ENCODE data around the gene NACA. TPM values are rescaled to one million over a fixed set of nuclear protein-coding genes. Genes with fewer than 3 reads are reported as not detected.
A peak's percentile ranks its signal among the peaks of the same experiment; 100 is the strongest.

The NACA gene
- total and polyA plus RNA-seq, 2 experiments from 2014 or later: 1,081 to 2,495 TPM

DNA sequence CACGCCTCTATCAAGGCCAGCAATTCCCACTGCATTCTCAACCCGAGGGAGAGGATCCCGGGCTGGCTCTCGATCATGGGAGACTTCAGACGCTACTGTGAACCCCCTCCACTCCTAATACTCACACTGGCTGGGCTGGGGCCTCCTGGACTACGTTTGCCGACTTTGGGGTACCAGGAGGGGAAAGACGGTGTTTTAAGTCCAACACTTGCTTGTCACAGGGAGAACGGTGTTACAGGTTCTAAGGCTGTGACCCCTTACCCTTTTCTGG, 463 bp downstream of the NACA start (continued):
- TF ChIP-seq, protein P1, sequence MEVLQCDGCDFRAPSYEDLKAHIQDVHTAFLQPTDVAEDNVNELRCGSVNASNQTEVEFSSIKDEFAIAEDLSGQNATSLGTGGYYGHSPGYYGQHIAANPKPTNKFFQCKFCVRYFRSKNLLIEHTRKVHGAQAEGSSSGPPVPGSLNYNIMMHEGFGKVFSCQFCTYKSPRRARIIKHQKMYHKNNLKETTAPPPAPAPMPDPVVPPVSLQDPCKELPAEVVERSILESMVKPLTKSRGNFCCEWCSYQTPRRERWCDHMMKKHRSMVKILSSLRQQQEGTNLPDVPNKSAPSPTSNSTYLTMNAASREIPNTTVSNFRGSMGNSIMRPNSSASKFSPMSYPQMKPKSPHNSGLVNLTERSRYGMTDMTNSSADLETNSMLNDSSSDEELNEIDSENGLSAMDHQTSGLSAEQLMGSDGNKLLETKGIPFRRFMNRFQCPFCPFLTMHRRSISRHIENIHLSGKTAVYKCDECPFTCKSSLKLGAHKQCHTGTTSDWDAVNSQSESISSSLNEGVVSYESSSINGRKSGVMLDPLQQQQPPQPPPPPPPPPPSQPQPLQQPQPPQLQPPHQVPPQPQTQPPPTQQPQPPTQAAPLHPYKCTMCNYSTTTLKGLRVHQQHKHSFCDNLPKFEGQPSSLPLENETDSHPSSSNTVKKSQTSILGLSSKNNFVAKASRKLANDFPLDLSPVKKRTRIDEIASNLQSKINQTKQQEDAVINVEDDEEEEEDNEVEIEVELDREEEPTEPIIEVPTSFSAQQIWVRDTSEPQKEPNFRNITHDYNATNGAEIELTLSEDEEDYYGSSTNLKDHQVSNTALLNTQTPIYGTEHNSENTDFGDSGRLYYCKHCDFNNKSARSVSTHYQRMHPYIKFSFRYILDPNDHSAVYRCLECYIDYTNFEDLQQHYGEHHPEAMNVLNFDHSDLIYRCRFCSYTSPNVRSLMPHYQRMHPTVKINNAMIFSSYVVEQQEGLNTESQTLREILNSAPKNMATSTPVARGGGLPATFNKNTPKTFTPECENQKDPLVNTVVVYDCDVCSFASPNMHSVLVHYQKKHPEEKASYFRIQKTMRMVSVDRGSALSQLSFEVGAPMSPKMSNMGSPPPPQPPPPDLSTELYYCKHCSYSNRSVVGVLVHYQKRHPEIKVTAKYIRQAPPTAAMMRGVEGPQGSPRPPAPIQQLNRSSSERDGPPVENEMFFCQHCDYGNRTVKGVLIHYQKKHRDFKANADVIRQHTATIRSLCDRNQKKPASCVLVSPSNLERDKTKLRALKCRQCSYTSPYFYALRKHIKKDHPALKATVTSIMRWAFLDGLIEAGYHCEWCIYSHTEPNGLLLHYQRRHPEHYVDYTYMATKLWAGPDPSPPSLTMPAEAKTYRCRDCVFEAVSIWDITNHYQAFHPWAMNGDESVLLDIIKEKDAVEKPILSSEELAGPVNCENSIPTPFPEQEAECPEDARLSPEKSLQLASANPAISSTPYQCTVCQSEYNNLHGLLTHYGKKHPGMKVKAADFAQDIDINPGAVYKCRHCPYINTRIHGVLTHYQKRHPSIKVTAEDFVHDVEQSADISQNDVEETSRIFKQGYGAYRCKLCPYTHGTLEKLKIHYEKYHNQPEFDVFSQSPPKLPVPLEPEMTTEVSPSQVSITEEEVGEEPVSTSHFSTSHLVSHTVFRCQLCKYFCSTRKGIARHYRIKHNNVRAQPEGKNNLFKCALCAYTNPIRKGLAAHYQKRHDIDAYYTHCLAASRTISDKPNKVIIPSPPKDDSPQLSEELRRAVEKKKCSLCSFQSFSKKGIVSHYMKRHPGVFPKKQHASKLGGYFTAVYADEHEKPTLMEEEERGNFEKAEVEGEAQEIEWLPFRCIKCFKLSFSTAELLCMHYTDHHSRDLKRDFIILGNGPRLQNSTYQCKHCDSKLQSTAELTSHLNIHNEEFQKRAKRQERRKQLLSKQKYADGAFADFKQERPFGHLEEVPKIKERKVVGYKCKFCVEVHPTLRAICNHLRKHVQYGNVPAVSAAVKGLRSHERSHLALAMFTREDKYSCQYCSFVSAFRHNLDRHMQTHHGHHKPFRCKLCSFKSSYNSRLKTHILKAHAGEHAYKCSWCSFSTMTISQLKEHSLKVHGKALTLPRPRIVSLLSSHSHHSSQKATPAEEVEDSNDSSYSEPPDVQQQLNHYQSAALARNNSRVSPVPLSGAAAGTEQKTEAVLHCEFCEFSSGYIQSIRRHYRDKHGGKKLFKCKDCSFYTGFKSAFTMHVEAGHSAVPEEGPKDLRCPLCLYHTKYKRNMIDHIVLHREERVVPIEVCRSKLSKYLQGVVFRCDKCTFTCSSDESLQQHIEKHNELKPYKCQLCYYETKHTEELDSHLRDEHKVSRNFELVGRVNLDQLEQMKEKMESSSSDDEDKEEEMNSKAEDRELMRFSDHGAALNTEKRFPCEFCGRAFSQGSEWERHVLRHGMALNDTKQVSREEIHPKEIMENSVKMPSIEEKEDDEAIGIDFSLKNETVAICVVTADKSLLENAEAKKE (CRISPR knock-in tag; IDR thresholded peaks at IDR 0.05): no peak
- TF ChIP-seq, protein P2, sequence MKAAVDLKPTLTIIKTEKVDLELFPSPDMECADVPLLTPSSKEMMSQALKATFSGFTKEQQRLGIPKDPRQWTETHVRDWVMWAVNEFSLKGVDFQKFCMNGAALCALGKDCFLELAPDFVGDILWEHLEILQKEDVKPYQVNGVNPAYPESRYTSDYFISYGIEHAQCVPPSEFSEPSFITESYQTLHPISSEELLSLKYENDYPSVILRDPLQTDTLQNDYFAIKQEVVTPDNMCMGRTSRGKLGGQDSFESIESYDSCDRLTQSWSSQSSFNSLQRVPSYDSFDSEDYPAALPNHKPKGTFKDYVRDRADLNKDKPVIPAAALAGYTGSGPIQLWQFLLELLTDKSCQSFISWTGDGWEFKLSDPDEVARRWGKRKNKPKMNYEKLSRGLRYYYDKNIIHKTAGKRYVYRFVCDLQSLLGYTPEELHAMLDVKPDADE (IDR thresholded peaks at IDR 0.05): no peak
- TF ChIP-seq STAT1 (IDR thresholded peaks at IDR 0.05; ENCODE audit: unreplicated experiment) (no peak), EZH2phosphoT487 (IDR thresholded peaks at IDR 0.05; ENCODE audit: unreplicated experiment) (no peak)

DNA sequence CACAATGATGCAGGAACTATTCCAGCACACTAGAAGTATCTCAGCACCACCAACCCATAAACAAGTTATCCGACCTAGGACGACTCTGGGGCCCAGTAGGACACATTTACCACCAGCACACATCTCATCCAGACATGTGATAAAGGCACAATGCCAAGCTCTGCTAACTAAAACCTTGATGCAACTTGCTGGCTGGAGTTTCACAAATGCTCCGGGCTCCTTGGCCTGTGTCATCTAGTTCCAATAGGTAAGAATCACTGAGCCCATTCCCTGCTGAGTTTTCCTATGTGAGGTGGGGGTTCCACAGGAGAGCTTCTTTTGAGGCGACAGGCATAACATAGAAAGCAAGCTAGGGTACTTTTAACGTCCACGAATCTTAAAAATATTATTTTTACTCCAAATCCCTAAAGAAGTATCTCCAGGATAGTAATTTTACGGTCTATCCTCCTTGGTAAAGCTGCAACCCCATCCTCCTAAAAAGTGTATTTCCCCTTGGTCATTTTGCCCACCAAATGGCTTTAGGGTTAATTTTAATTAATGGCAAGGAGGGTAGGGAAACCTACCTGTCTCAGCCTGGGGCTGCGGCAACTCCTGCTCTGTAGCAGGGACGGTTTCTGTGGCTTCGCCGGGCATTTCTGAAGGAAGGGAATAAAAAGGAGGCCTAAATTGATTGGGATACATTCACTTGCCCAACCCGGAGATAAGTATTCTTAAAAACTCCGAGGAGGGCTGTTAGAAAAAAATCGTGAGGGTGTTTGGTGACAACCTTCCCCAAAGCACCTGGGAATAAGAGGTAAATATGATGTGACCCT, 1.0 kb downstream of the NACA start:
- Histone ChIP-seq H3F3A (replicated peaks; ENCODE audit: low read depth) (0 out of 2 replicates have a peak, but pooled peaks cover 20% of the 10 kb centered on the region), H2AFZ (no peak overlapping the region), H3K4me3 (peak overlapping the region; percentile 93), H3K27ac (ENCODE audit: low read depth) (peak overlapping the region; percentile 96), H3K4me2 (peak overlapping the region; percentile 99), H3K4me1 (ENCODE audit: insufficient read depth) (peaks cover 48% of the 10 kb centered on the region), H4K20me1 (replicated peaks; ENCODE audit: insufficient read depth) (peaks cover 49% of the 10 kb centered on the region), H3K36me3 (ENCODE audit: insufficient read depth) (peaks cover 36% of the 10 kb centered on the region), H3K9me2 (ENCODE audit: insufficient read depth) (peaks cover 5% of the 10 kb centered on the region; the same call in 1 of the 2 replicates), H3K27me3 (ENCODE audit: insufficient read depth) (no peaks in the 10 kb centered on the region), H3K79me2 (replicated peaks; ENCODE audit: insufficient read depth) (peaks cover 60% of the 10 kb centered on the region)
- peaks cover 82% of the 10 kb centered on the region for H3K36me3 Mint-ChIP-seq (ENCODE audit: low read depth)
- H3K27ac Mint-ChIP-seq: peak overlapping the region; percentile 100
- no peaks in the 10 kb centered on the region; the same call in 2 of the 3 replicates for H3K9me3 Mint-ChIP-seq
- DNase-seq (ENCODE audit: low spot score) (peak; percentile 18), ATAC-seq (no peak)
- H3K27me3 Mint-ChIP-seq (ENCODE audit: insufficient read depth, low read depth, poor library complexity): peaks cover 14% of the 10 kb centered on the region
- H3K4me3 Mint-ChIP-seq: peak overlapping the region; percentile 98
- peaks cover 52% of the 10 kb centered on the region for H3K4me1 Mint-ChIP-seq
- TF ChIP-seq NANOG (IDR thresholded peaks at IDR 0.05; ENCODE audit: borderline replicate concordance): no peak
- TF ChIP-seq, protein P2 (IDR thresholded peaks at IDR 0.05): no peak
- TF ChIP-seq ZNF114 (CRISPR knock-in tag; IDR thresholded peaks at IDR 0.05): no peak
- TF ChIP-seq, protein P3, sequence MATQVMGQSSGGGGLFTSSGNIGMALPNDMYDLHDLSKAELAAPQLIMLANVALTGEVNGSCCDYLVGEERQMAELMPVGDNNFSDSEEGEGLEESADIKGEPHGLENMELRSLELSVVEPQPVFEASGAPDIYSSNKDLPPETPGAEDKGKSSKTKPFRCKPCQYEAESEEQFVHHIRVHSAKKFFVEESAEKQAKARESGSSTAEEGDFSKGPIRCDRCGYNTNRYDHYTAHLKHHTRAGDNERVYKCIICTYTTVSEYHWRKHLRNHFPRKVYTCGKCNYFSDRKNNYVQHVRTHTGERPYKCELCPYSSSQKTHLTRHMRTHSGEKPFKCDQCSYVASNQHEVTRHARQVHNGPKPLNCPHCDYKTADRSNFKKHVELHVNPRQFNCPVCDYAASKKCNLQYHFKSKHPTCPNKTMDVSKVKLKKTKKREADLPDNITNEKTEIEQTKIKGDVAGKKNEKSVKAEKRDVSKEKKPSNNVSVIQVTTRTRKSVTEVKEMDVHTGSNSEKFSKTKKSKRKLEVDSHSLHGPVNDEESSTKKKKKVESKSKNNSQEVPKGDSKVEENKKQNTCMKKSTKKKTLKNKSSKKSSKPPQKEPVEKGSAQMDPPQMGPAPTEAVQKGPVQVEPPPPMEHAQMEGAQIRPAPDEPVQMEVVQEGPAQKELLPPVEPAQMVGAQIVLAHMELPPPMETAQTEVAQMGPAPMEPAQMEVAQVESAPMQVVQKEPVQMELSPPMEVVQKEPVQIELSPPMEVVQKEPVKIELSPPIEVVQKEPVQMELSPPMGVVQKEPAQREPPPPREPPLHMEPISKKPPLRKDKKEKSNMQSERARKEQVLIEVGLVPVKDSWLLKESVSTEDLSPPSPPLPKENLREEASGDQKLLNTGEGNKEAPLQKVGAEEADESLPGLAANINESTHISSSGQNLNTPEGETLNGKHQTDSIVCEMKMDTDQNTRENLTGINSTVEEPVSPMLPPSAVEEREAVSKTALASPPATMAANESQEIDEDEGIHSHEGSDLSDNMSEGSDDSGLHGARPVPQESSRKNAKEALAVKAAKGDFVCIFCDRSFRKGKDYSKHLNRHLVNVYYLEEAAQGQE (IDR thresholded peaks at IDR 0.05; ENCODE audit: unreplicated experiment): no peak
- TF ChIP-seq ZNF331 (CRISPR knock-in tag; IDR thresholded peaks at IDR 0.05; ENCODE audit: low read depth): no peak
- TF ChIP-seq, protein P4, sequence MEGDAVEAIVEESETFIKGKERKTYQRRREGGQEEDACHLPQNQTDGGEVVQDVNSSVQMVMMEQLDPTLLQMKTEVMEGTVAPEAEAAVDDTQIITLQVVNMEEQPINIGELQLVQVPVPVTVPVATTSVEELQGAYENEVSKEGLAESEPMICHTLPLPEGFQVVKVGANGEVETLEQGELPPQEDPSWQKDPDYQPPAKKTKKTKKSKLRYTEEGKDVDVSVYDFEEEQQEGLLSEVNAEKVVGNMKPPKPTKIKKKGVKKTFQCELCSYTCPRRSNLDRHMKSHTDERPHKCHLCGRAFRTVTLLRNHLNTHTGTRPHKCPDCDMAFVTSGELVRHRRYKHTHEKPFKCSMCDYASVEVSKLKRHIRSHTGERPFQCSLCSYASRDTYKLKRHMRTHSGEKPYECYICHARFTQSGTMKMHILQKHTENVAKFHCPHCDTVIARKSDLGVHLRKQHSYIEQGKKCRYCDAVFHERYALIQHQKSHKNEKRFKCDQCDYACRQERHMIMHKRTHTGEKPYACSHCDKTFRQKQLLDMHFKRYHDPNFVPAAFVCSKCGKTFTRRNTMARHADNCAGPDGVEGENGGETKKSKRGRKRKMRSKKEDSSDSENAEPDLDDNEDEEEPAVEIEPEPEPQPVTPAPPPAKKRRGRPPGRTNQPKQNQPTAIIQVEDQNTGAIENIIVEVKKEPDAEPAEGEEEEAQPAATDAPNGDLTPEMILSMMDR (conservative IDR thresholded peaks at IDR 0.05; ENCODE audit: low read depth in 2 of 2): no peak
